SJCRH30 (cell line): ENCODE measurements around the gene LRRC30. TPM values are rescaled to one million over a fixed set of nuclear protein-coding genes. Genes with fewer than 3 reads are reported as not detected.
"Not testable (repeated sequence)": the region's sequence is repeated elsewhere in the genome, so short reads cannot be mapped to it uniquely, and the experiment has no call there.

ENCODE experiments used
- DNase-seq, 2 experiments: peaks; one replicate each; pipeline ENCODE4 v3.0.0-alpha.2; 2015 to 2020
- H3K27ac ChIP-seq: fragments of 250-450 bp; sonication (Bioruptor Pico); 2 replicates; pipeline ENCODE4 v1.5.1; 2020; ENCODE audit warnings: mild to moderate bottlenecking, moderate library complexity
- H3K27me3 ChIP-seq: fragments of 250-450 bp; sonication (Bioruptor Pico); 2 replicates; pipeline ENCODE4 v1.5.1; 2020; ENCODE audit warnings: mild to moderate bottlenecking, moderate library complexity
- H3K36me3 ChIP-seq: fragments of 250-450 bp; sonication (Bioruptor Pico); 2 replicates; pipeline ENCODE4 v1.5.1; 2020; ENCODE audit warnings: mild to moderate bottlenecking, moderate library complexity
- H3K4me1 ChIP-seq: fragments of 250-450 bp; sonication (Bioruptor Pico); 2 replicates; pipeline ENCODE4 v1.5.1; 2020; ENCODE audit warnings: mild to moderate bottlenecking, moderate library complexity
- H3K4me3 ChIP-seq: fragments of 250-450 bp; sonication (Bioruptor Pico); 2 replicates; pipeline ENCODE4 v1.5.1; 2020; ENCODE audit warnings: mild to moderate bottlenecking, moderate library complexity
- H3K9me3 ChIP-seq: fragments of 250-450 bp; sonication (Bioruptor Pico); replicated peaks from 2 replicates; pipeline ENCODE4 v1.5.1; 2020; ENCODE audit warnings: mild to moderate bottlenecking, moderate library complexity
- total RNA-seq: library from RNA; depleted of rRNA; stranded (reverse); fragments of >200 nt; shearing (Covaris generic); gene quantifications from 2 replicates; pipeline ENCODE4 v1.2.3, GENCODE V29; 2014; rRNA removed

The LRRC30 gene
- not detected in 2 replicates for total RNA-seq

DNA sequence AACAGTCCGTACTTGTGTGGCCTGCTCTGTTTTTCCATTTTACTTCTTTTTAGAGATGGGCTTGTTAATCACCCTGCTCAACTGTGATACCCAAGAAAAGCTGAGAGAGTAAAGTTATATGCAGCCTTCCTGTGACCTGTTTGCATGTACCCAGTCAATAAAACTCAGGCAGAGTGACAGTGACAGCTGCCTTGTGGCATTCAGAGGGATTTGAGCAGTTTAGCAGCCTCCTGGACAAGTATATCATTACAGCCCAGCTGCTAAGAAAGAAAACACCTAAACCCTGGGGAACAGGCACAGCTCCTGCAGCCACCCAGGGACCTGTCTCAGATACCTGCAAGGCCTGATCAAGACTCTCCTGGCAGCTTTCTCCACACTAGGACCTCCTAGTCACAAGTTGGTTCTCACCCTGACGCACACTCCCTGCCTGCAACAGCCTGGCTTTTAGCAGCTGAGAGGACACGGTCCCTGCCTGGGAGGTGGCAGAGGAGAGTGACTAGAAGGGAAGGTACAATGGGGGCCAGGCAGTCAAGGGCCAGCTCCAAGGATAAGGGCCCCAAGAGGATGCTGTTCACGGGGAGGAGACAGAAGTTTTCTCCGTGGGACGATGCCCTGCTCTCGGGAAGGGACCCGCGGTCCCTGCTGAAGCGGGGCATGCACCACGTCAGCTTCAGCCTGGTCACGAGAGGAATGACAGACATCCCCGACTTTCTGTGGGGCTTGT lies at the start of gene LRRC30:
Gene LRRC30 (plus strand): TSS at position 464 of the 724 bp plus-strand sequence. CDS start 50 bp downstream, at position 514.
- Histone ChIP-seq H3K27ac (peak within 1 kb of the TSS; percentile 24; the same call in 1 of the 2 replicates), H3K27me3 (no peaks in the 10 kb centered on the region), H3K4me3 (no peak within 1 kb of the TSS), H3K4me1 (peaks cover 15% of the 10 kb centered on the region; the same call in 1 of the 2 replicates), H3K36me3 (no peaks in the 10 kb centered on the region), H3K9me3 (no peaks in the 10 kb centered on the region)
- peak; percentile 83 to 92 for DNase-seq

GRCh38 chr18:7185701-7186100 lies 45.2 kb upstream of the LRRC30 start:
- no peak overlapping the region for H3K27ac ChIP-seq
- no peaks in the 10 kb centered on the region for H3K27me3 ChIP-seq
- no peak for DNase-seq
- no peaks in the 10 kb centered on the region for H3K9me3 ChIP-seq
- no peaks in the 10 kb centered on the region for H3K36me3 ChIP-seq
- no peaks in the 10 kb centered on the region for H3K4me1 ChIP-seq
- no peak overlapping the region for H3K4me3 ChIP-seq

- no peak for DNase-seq
- H3K27me3 ChIP-seq: no peaks in the 10 kb centered on the region
- no peaks in the 10 kb centered on the region for H3K36me3 ChIP-seq
- no peak overlapping the region for H3K27ac ChIP-seq
- no peaks in the 10 kb centered on the region for H3K9me3 ChIP-seq
- H3K4me3 ChIP-seq: no peak overlapping the region
- H3K4me1 ChIP-seq: no peaks in the 10 kb centered on the region
Measured at GRCh38 chr18:7190547-7191156, 40.2 kb upstream of the LRRC30 start.

- H3K4me1 ChIP-seq: no peaks in the 10 kb centered on the region
- H3K36me3 ChIP-seq: no peaks in the 10 kb centered on the region
- H3K9me3 ChIP-seq: no peaks in the 10 kb centered on the region
- no peak for DNase-seq
- H3K27me3 ChIP-seq: no peaks in the 10 kb centered on the region
- H3K27ac ChIP-seq: no peak overlapping the region
- H3K4me3 ChIP-seq: no peak overlapping the region
Measured at GRCh38 chr18:7191736-7192135, 39.2 kb upstream of the LRRC30 start.

DNA sequence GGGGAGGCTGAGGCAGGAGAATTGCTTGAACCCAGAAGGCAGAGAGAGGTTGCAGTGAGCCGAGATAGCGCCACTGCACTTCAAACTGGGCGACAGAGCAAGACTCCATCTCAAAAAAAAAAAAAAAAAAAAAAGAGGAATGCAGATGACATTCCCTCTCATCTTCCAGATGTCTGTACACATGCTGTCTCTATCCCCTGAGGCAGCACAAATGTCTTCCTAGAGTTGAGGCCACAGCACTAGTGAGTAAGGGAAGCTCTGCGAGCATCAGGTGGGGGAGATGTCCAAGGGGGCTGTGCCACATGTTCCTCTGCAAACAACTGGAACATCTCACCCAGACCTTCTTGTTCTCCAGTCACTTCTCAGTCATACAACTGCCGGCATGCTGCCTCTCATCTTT lies 35.6 kb upstream of the LRRC30 start:
- no peaks in the 10 kb centered on the region for H3K4me1 ChIP-seq

GRCh38 chr18:7196421-7196820 lies 34.5 kb upstream of the LRRC30 start:
- Histone ChIP-seq H3K27ac (no peak overlapping the region), H3K4me3 (no peak overlapping the region), H3K9me3 (no peaks in the 10 kb centered on the region), H3K36me3 (no peaks in the 10 kb centered on the region), H3K27me3 (no peaks in the 10 kb centered on the region), H3K4me1 (no peaks in the 10 kb centered on the region)
- no peak for DNase-seq

More for the DNA sequence above, 35.6 kb upstream of the LRRC30 start:
- Histone ChIP-seq H3K36me3 (no peaks in the 10 kb centered on the region), H3K9me3 (no peaks in the 10 kb centered on the region), H3K4me3 (no peak overlapping the region), H3K27me3 (no peaks in the 10 kb centered on the region), H3K27ac (no peak overlapping the region)
- DNase-seq: no peak

GRCh38 chr18:7197854-7198253 lies 33.0 kb upstream of the LRRC30 start:
- Histone ChIP-seq H3K36me3 (no peaks in the 10 kb centered on the region), H3K4me3 (no peak overlapping the region), H3K27ac (no peak overlapping the region), H3K27me3 (no peaks in the 10 kb centered on the region), H3K9me3 (no peaks in the 10 kb centered on the region), H3K4me1 (no peaks in the 10 kb centered on the region)
- DNase-seq: no peak

GRCh38 chr18:7198326-7198725 lies 32.6 kb upstream of the LRRC30 start:
- H3K4me1 ChIP-seq: no peaks in the 10 kb centered on the region
- H3K27ac ChIP-seq: no peak overlapping the region
- no peaks in the 10 kb centered on the region for H3K9me3 ChIP-seq
- no peaks in the 10 kb centered on the region for H3K36me3 ChIP-seq
- H3K4me3 ChIP-seq: no peak overlapping the region
- no peaks in the 10 kb centered on the region for H3K27me3 ChIP-seq
- DNase-seq: no peak

- DNase-seq: no peak
- no peak overlapping the region for H3K27ac ChIP-seq
- no peaks in the 10 kb centered on the region for H3K27me3 ChIP-seq
- no peaks in the 10 kb centered on the region for H3K9me3 ChIP-seq
- no peaks in the 10 kb centered on the region for H3K36me3 ChIP-seq
- no peaks in the 10 kb centered on the region for H3K4me1 ChIP-seq
- H3K4me3 ChIP-seq: no peak overlapping the region
Measured at GRCh38 chr18:7201096-7201495, 29.8 kb upstream of the LRRC30 start.

DNA sequence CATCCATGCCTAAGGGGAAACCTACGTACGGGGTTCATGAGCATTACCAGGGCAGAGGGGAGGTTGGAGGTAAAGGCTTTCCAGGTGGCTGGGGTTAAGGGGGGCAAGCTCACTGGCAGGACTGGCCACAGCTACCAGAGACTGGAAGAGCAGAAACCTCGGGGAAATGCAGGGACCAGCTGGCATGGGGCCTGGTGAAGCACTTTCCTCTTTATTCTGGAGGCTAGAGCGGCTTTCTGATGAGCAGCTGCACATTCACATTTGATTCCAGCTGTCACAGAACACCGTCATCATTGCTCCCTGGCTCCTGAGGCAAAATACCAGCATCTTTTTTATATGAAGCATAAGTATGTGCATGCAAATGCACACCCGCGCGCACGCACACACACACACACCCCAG lies 28.7 kb upstream of the LRRC30 start:
- Histone ChIP-seq H3K27ac (no peak overlapping the region), H3K27me3 (no peaks in the 10 kb centered on the region), H3K9me3 (no peaks in the 10 kb centered on the region), H3K4me1 (no peaks in the 10 kb centered on the region), H3K36me3 (no peaks in the 10 kb centered on the region), H3K4me3 (no peak overlapping the region)
- DNase-seq: peak; percentile 17 to 50

DNA sequence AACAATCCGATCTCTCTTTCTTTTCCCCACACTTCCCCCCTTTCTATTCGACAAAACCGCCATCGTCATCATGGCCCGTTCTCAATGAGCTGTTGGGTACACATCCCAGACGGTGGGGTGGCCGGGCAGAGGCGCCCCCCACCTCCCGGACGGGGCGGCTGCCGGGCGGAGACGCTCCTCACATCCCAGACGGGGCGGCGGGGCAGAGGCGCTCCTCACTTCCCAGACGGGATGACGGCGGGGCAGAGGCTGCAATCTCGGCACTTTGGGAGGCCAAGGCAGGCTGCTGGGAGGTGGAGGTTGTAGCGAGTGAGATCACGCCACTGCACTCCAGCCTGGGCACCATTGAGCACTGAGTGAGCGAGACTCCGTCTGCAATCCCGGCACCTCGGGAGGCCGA lies 27.3 kb upstream of the LRRC30 start:
- DNase-seq, H3K27me3 ChIP-seq, H3K4me3 ChIP-seq, H3K9me3 ChIP-seq, H3K4me1 ChIP-seq, H3K27ac ChIP-seq, H3K36me3 ChIP-seq: not testable (repeated sequence)

GRCh38 chr18:7205346-7205745 lies 25.5 kb upstream of the LRRC30 start:
- Histone ChIP-seq H3K27ac (no peak overlapping the region), H3K36me3 (no peaks in the 10 kb centered on the region), H3K4me3 (no peak overlapping the region), H3K4me1 (no peaks in the 10 kb centered on the region), H3K9me3 (no peaks in the 10 kb centered on the region), H3K27me3 (no peaks in the 10 kb centered on the region)
- DNase-seq: no peak

DNA sequence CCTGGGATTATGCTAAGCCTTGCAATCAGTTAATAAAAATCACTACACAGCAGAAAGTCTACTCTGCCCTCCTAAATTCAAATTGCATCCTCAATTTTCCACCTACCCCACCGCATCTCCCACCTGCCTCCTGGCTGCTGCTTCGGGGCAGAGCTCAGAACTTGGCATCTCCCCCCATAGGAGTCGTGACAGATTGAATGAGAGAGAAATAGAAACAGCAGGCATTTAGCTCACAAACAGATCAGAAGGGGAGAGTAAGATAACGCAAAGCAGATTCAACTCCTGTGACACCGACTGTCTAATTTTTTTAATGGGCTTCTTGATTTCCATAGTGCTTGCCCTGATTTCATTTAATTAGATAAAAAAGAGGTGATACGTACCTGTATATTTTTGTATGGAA lies 24.7 kb upstream of the LRRC30 start:
- Histone ChIP-seq H3K4me1 (no peaks in the 10 kb centered on the region), H3K9me3 (no peaks in the 10 kb centered on the region), H3K4me3 (no peak overlapping the region), H3K36me3 (no peaks in the 10 kb centered on the region), H3K27ac (no peak overlapping the region), H3K27me3 (no peaks in the 10 kb centered on the region)
- DNase-seq: no peak

DNA sequence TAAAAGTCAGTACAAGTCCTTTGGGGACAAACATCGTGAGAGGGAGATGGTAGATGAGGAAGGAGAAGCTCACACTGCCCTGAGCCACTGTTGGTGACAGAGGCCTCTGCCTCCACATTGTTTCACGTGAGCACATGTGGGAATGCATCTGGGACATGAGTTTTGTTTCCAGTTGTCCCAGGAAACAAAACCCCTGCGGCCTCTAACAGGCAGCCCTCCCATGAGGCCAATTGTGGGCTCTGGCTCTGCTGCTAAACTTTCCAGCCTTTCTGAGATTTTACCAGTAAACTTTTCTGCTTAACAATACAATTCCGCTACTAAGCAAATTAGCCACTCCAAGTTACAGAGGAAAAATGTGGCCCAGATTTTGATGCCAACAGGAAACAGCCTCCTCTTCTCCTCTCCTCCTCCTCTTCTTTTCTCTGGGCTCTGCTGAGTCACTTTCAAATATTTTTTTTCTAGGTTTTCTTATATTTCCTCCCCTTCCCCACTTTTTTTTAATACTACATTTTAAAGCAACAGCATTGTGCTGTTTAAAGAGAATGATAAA lies 23.4 kb upstream of the LRRC30 start:
- Histone ChIP-seq H3K4me3 (no peak overlapping the region), H3K27ac (no peak overlapping the region), H3K27me3 (no peaks in the 10 kb centered on the region), H3K9me3 (no peaks in the 10 kb centered on the region), H3K4me1 (no peaks in the 10 kb centered on the region), H3K36me3 (no peaks in the 10 kb centered on the region)
- peak; percentile 2 to 22 for DNase-seq

- no peaks in the 10 kb centered on the region for H3K27me3 ChIP-seq
- H3K27ac ChIP-seq: no peak overlapping the region
- no peaks in the 10 kb centered on the region for H3K36me3 ChIP-seq
- no peaks in the 10 kb centered on the region for H3K9me3 ChIP-seq
- peak; percentile 50 to 76 for DNase-seq
- no peak overlapping the region for H3K4me3 ChIP-seq
- H3K4me1 ChIP-seq: no peaks in the 10 kb centered on the region
Measured at GRCh38 chr18:7221424-7222155, 9.3 kb upstream of the LRRC30 start.
